Loucy (cell line): ENCODE results near the gene ENTR1.

Experiments used
- H2AFZ ChIP-seq: fragments of 200-600 bp; sonication (generic); 2 replicates; pipeline ENCODE4 v1.6.0; 2016; ENCODE audit warnings: antibody characterized with exemption, mild to moderate bottlenecking, low read length, moderate library complexity
- H3F3A ChIP-seq: fragments of 200-600 bp; 2 replicates; pipeline ENCODE4 v1.6.0; 2016; ENCODE audit warnings: antibody characterized with exemption, low read depth, mild to moderate bottlenecking
- H3K27me3 ChIP-seq: fragments of 200-600 bp; sonication (generic); 2 replicates; pipeline ENCODE4 v1.6.1; 2014; ENCODE audit warnings: low read length, mild to moderate bottlenecking; ENCODE audit not compliant: insufficient read depth, poor library complexity, severe bottlenecking
- H3K36me3 ChIP-seq: fragments of 200-600 bp; sonication (generic); 2 replicates; pipeline ENCODE4 v1.6.1; 2016; ENCODE audit warnings: low read length; ENCODE audit not compliant: insufficient read depth
- H3K4me1 ChIP-seq: fragments of 200-600 bp; sonication (generic); 2 replicates; pipeline ENCODE4 v1.5.1; 2014; ENCODE audit warnings: low read length, mild to moderate bottlenecking; ENCODE audit not compliant: insufficient read depth, poor library complexity, severe bottlenecking
- H3K4me2 ChIP-seq: fragments of 200-600 bp; sonication (generic); 2 replicates; pipeline ENCODE4 v1.6.0; 2014; ENCODE audit warnings: antibody characterized with exemption, low read length, low read depth, mild to moderate bottlenecking; ENCODE audit not compliant: poor library complexity, severe bottlenecking
- H3K4me3 ChIP-seq: fragments of 200-600 bp; sonication (generic); 2 replicates; pipeline ENCODE4 v1.5.1; 2014; ENCODE audit warnings: low read length, mild to moderate bottlenecking, mixed read lengths; ENCODE audit not compliant: poor library complexity, severe bottlenecking
- H3K79me2 ChIP-seq: fragments of 200-600 bp; sonication (generic); 2 replicates; pipeline ENCODE4 v1.6.1; 2014; ENCODE audit warnings: low read length; ENCODE audit not compliant: insufficient read depth
- H3K9ac ChIP-seq: fragments of 200-600 bp; sonication (generic); 2 replicates; pipeline ENCODE4 v1.6.0; 2014; ENCODE audit warnings: mild to moderate bottlenecking, low read depth, low read length, moderate library complexity; ENCODE audit not compliant: poor library complexity, severe bottlenecking
- H3K9me2 ChIP-seq: fragments of 200-600 bp; sonication (generic); replicated peaks from 2 replicates; pipeline ENCODE4 v1.6.1; 2016; ENCODE audit warnings: low read depth, low read length, mixed read lengths
- H3K9me3 ChIP-seq: fragments of 200-600 bp; sonication (generic); 2 replicates; pipeline ENCODE4 v1.6.1; 2014; ENCODE audit warnings: mild to moderate bottlenecking, antibody characterized with exemption, low read length, low read depth; ENCODE audit not compliant: insufficient read depth
- H4K20me1 ChIP-seq: fragments of 200-600 bp; sonication (generic); 2 replicates; pipeline ENCODE4 v1.6.0; 2014; ENCODE audit warnings: antibody characterized with exemption, low read length, mild to moderate bottlenecking; ENCODE audit not compliant: insufficient read depth, poor library complexity, severe bottlenecking
- CTCF ChIP-seq: fragments of 200-600 bp; sonication (generic); conservative IDR thresholded peaks from 2 replicates; pipeline ENCODE4 v1.5.1; 2014; ENCODE audit warnings: mild to moderate bottlenecking, antibody characterized with exemption, low read length
- EZH2phosphoT487 ChIP-seq: fragments of 200-600 bp; IDR thresholded peaks from 2 replicates; pipeline ENCODE4 v1.6.1; 2018; ENCODE audit warnings: antibody characterized with exemption, mild to moderate bottlenecking, moderate library complexity, borderline replicate concordance

Gene ENTR1

GRCh38 chr9:136412962-136413361 is 2.5 kb upstream of the ENTR1 start:
- H3K9ac ChIP-seq = no peak overlapping the region
- no peak overlapping the region for H3K4me3 ChIP-seq
- H3K9me2 ChIP-seq = no peaks in the 10 kb centered on the region
- peaks cover 54% of the 10 kb centered on the region for H3K79me2 ChIP-seq
- peaks cover 27% of the 10 kb centered on the region for H3K4me1 ChIP-seq
- H3K36me3 ChIP-seq = peaks cover 35% of the 10 kb centered on the region; the same call in 1 of the 2 replicates
- no peak for TF ChIP-seq EZH2phosphoT487
- TF ChIP-seq CTCF = no peak
- no peaks in the 10 kb centered on the region for H3K27me3 ChIP-seq
- H3K9me3 ChIP-seq = no peaks in the 10 kb centered on the region
- H4K20me1 ChIP-seq = peaks cover 27% of the 10 kb centered on the region
- H2AFZ ChIP-seq = no peak overlapping the region
- peak overlapping the region; percentile 95 for H3K4me2 ChIP-seq
- no peaks in the 10 kb centered on the region for H3F3A ChIP-seq

GRCh38 chr9:136411378-136411777 is 964 bp upstream of the ENTR1 start:
- Histone ChIP-seq H4K20me1 (peaks cover 27% of the 10 kb centered on the region), H3K4me1 (peaks cover 27% of the 10 kb centered on the region), H3K9me3 (no peaks in the 10 kb centered on the region), H3F3A (no peaks in the 10 kb centered on the region), H3K9me2 (no peaks in the 10 kb centered on the region), H3K36me3 (peaks cover 29% of the 10 kb centered on the region; the same call in 1 of the 2 replicates), H3K27me3 (no peaks in the 10 kb centered on the region), H3K79me2 (peaks cover 65% of the 10 kb centered on the region), H3K4me2 (peak overlapping the region; percentile 95), H3K4me3 (peak overlapping the region; percentile 84), H2AFZ (no peak overlapping the region), H3K9ac (peak overlapping the region; percentile 80)
- TF ChIP-seq CTCF (no peak), EZH2phosphoT487 (no peak)

GRCh38 chr9:136409557-136410455 is 608 bp downstream of the ENTR1 start:
- Histone ChIP-seq H2AFZ (peak overlapping the region; percentile 4; the same call in 1 of the 2 replicates), H3K9me2 (no peaks in the 10 kb centered on the region), H3K36me3 (peaks cover 19% of the 10 kb centered on the region; the same call in 1 of the 2 replicates)

More at GRCh38 chr9:136409557-136410455, 608 bp downstream of the ENTR1 start:
- H3K79me2 ChIP-seq = peaks cover 65% of the 10 kb centered on the region
- peaks cover 39% of the 10 kb centered on the region for H3K4me1 ChIP-seq
- no peaks in the 10 kb centered on the region for H3K9me3 ChIP-seq
- H4K20me1 ChIP-seq = peaks cover 27% of the 10 kb centered on the region
- peak overlapping the region; percentile 77 for H3K4me2 ChIP-seq
- no peaks in the 10 kb centered on the region for H3K27me3 ChIP-seq
- peak overlapping the region; percentile 91 for H3K4me3 ChIP-seq
- peak overlapping the region; percentile 77 for H3K9ac ChIP-seq
- H3F3A ChIP-seq = no peaks in the 10 kb centered on the region
- no peak for TF ChIP-seq CTCF
- TF ChIP-seq EZH2phosphoT487 = no peak
